Endothelial cell of umbilical vein (primary cell): ENCODE measurements around the gene MESP2.

Source experiments
- CTCF ChIP-seq, 2 donors: IDR thresholded peaks; 1 replicate in 1 of 2; 2 replicates in 1 of 2; pipeline ENCODE4 v1.5.1; 2011; ENCODE audit warnings: low read length in 2 of 2, mild to moderate bottlenecking in 2 of 2, moderate library complexity in 2 of 2, control low read depth in 1 of 2, inconsistent platforms in 1 of 2, low read depth in 1 of 2; ENCODE audit not compliant: insufficient read depth in 1 of 2; ENCODE audit errors: extremely low read depth in 1 of 2
- POLR2AphosphoS5 ChIP-seq: IDR thresholded peaks from 2 replicates; pipeline ENCODE4 v1.6.1; 2012; ENCODE audit warnings: low read depth, mild to moderate bottlenecking, control low read depth, low read length, moderate library complexity; ENCODE audit not compliant: insufficient read depth

GRCh38 chr15:89808160-89808870, 32.2 kb downstream of the MESP2 start:
- TF ChIP-seq CTCF (IDR thresholded peaks at IDR 0.05; ENCODE audit: extremely low read depth in 1 of 2, insufficient read depth in 1 of 2, low read depth in 1 of 2, low read length in 2 of 2) (no peak), POLR2AphosphoS5 (no peak)
